Astrocyte (in vitro differentiated cells and primary cell): ENCODE data around the gene EEF2K. TPM values are rescaled to one million over a fixed set of nuclear protein-coding genes. Genes with fewer than 3 reads are reported as not detected.

Experiments used
- DNase-seq: peaks from one replicate; pipeline ENCODE4 v3.0.0-alpha.2; 2010; ENCODE audit warnings: low read depth
- FAIRE-seq: peaks from 2 replicates; lab custom pipeline; 2011; peaks lifted over from hg19 to GRCh38; lab: Jason Lieb, UNC
- H2AFZ ChIP-seq: 2 replicates; pipeline ENCODE4 v1.6.0; 2012; ENCODE audit warnings: low read depth, low read length, inconsistent platforms
- H3K27ac ChIP-seq: 2 replicates; pipeline ENCODE4 v1.5.1; 2011; ENCODE audit warnings: low read depth, low read length, inconsistent platforms
- H3K27me3 ChIP-seq: 2 replicates; pipeline ENCODE4 v1.6.0; 2011; ENCODE audit warnings: low read length, inconsistent platforms; ENCODE audit not compliant: insufficient read depth
- H3K36me3 ChIP-seq: 2 replicates; pipeline ENCODE4 v1.5.1; 2011; ENCODE audit warnings: low read length, inconsistent platforms; ENCODE audit not compliant: insufficient read depth
- H3K4me1 ChIP-seq: 2 replicates; pipeline ENCODE4 v1.5.1; 2011; ENCODE audit warnings: low read length, inconsistent platforms; ENCODE audit not compliant: insufficient read depth
- H3K4me2 ChIP-seq: 2 replicates; pipeline ENCODE4 v1.6.0; 2012; ENCODE audit warnings: low read length, inconsistent platforms
- H3K4me3 ChIP-seq: 2 replicates; pipeline ENCODE4 v1.5.1; 2011; ENCODE audit warnings: low read depth, mild to moderate bottlenecking, low read length, inconsistent platforms; ENCODE audit not compliant: insufficient read depth
- H3K79me2 ChIP-seq: 2 replicates; pipeline ENCODE4 v1.6.0; 2012; ENCODE audit warnings: mild to moderate bottlenecking, low read length, inconsistent platforms; ENCODE audit not compliant: insufficient read depth
- H3K9ac ChIP-seq: 2 replicates; pipeline ENCODE4 v1.6.0; 2012; ENCODE audit warnings: mild to moderate bottlenecking, low read length, inconsistent platforms
- H3K9me3 ChIP-seq: 2 replicates; pipeline ENCODE4 v1.5.1; 2012; ENCODE audit warnings: low read depth, mild to moderate bottlenecking, low read length, inconsistent platforms; ENCODE audit not compliant: insufficient read depth
- H4K20me1 ChIP-seq: 2 replicates; pipeline ENCODE4 v1.6.0; 2012; ENCODE audit warnings: low read length, inconsistent platforms; ENCODE audit not compliant: insufficient read depth
- H3K27ac Mint-ChIP-seq: one replicate; pipeline ENCODE4 v1.8.0; 2021; ENCODE audit warnings: mild to moderate bottlenecking, mixed read lengths; ENCODE audit not compliant: unreplicated experiment
- H3K27me3 Mint-ChIP-seq: one replicate; pipeline ENCODE4 v1.8.0; 2021; ENCODE audit warnings: low read depth, mixed read lengths; ENCODE audit not compliant: unreplicated experiment
- H3K36me3 Mint-ChIP-seq: one replicate; pipeline ENCODE4 v1.8.0; 2021; ENCODE audit warnings: low read depth, mixed read lengths; ENCODE audit not compliant: unreplicated experiment
- H3K4me1 Mint-ChIP-seq: one replicate; pipeline ENCODE4 v1.8.0; 2021; ENCODE audit warnings: low read depth, mixed read lengths; ENCODE audit not compliant: unreplicated experiment
- H3K4me3 Mint-ChIP-seq: one replicate; pipeline ENCODE4 v1.8.0; 2021; ENCODE audit warnings: mild to moderate bottlenecking, moderate library complexity, mixed read lengths; ENCODE audit not compliant: unreplicated experiment
- H3K9me3 Mint-ChIP-seq: one replicate; pipeline ENCODE4 v1.8.0; 2021; ENCODE audit warnings: mild to moderate bottlenecking, mixed read lengths; ENCODE audit not compliant: unreplicated experiment
- EZH2 ChIP-seq: IDR thresholded peaks from 2 replicates; pipeline ENCODE4 v1.6.1; 2012; ENCODE audit warnings: mild to moderate bottlenecking, low read length, inconsistent platforms; ENCODE audit not compliant: insufficient read depth
- total RNA-seq: library from RNA; stranded (reverse); gene quantifications from 2 replicates; pipeline ENCODE4 v1.2.1, GENCODE V29; 2021
- TF ChIP-seq, protein P1 (sequence below): IDR thresholded peaks from 2 replicates; pipeline ENCODE4 v1.5.1; 2011; ENCODE audit warnings: low read depth, mild to moderate bottlenecking, inconsistent platforms, low read length, moderate library complexity; ENCODE audit not compliant: insufficient read depth

Gene EEF2K
- total RNA-seq, 1 donor from 2014 or later = 20.9 TPM

DNA sequence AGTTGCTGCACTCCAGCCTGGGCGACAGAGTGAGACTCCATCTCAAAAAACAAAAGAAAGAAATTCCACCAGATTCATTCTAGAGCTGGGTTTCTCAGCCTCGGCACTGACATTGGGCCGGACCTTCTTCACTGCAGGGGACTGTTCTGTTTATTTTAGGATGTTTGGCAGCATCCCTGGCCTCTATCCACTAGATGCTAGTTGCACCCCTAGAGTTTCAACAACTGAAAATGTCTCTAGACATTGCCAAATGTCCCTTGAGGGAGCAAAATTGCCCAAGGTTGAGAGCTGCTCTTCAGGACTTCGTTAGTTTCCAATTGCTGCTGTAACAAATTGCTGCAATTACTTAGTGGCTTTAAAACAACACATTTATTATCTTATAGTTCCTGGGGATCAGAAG is 7.2 kb downstream of the EEF2K start:
- DNase-seq (no peak), FAIRE-seq (no peak)
- H3K9ac ChIP-seq = no peak overlapping the region
- H3K9me3 ChIP-seq = no peaks in the 10 kb centered on the region
- no peak overlapping the region for H3K4me3 ChIP-seq
- H3K36me3 ChIP-seq = no peaks in the 10 kb centered on the region
- no peak overlapping the region for H3K27ac ChIP-seq
- H2AFZ ChIP-seq = no peak overlapping the region
- TF ChIP-seq, protein P1, sequence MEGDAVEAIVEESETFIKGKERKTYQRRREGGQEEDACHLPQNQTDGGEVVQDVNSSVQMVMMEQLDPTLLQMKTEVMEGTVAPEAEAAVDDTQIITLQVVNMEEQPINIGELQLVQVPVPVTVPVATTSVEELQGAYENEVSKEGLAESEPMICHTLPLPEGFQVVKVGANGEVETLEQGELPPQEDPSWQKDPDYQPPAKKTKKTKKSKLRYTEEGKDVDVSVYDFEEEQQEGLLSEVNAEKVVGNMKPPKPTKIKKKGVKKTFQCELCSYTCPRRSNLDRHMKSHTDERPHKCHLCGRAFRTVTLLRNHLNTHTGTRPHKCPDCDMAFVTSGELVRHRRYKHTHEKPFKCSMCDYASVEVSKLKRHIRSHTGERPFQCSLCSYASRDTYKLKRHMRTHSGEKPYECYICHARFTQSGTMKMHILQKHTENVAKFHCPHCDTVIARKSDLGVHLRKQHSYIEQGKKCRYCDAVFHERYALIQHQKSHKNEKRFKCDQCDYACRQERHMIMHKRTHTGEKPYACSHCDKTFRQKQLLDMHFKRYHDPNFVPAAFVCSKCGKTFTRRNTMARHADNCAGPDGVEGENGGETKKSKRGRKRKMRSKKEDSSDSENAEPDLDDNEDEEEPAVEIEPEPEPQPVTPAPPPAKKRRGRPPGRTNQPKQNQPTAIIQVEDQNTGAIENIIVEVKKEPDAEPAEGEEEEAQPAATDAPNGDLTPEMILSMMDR = no peak
- no peak for TF ChIP-seq EZH2
- peaks cover 87% of the 10 kb centered on the region for H4K20me1 ChIP-seq
- H3K36me3 Mint-ChIP-seq = peaks cover 33% of the 10 kb centered on the region
- H3K4me1 ChIP-seq = peaks cover 17% of the 10 kb centered on the region
- peaks cover 2% of the 10 kb centered on the region for H3K4me1 Mint-ChIP-seq
- H3K27me3 Mint-ChIP-seq = no peaks in the 10 kb centered on the region
- no peak overlapping the region for H3K4me3 Mint-ChIP-seq
- H3K4me2 ChIP-seq = no peak overlapping the region
- no peak overlapping the region for H3K27ac Mint-ChIP-seq
- H3K79me2 ChIP-seq = peaks cover 71% of the 10 kb centered on the region
- H3K9me3 Mint-ChIP-seq = peaks cover 2% of the 10 kb centered on the region
- no peaks in the 10 kb centered on the region for H3K27me3 ChIP-seq

DNA sequence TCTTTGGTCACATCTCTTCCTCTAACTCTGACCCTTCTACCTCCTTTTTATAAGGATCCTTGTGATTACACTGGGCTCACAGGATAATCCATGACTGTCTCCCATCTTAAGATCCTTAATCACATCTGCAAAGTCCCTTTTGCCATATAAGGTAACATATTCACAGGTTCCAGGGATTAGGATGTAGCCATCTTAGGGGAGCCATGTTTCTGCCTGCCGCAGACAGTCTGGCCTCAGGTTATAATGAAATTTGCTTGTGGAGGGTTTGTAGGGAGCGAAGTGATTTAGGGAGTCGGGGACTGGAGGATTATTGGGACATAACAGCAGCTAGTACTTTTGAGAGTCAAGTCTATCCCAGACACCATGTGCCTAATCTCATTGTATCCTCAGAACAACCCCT is 7.7 kb downstream of the EEF2K start:
- no peak for FAIRE-seq
- peaks cover 86% of the 10 kb centered on the region for H4K20me1 ChIP-seq
- H3K4me3 ChIP-seq = no peak overlapping the region
- no peaks in the 10 kb centered on the region for H3K27me3 ChIP-seq
- no peak overlapping the region for H3K4me3 Mint-ChIP-seq
- H3K9ac ChIP-seq = no peak overlapping the region
- H3K27ac ChIP-seq = no peak overlapping the region
- no peak overlapping the region for H3K27ac Mint-ChIP-seq
- H3K36me3 ChIP-seq = no peaks in the 10 kb centered on the region
- H3K36me3 Mint-ChIP-seq = peaks cover 33% of the 10 kb centered on the region
- TF ChIP-seq, protein P1 = no peak
- H3K79me2 ChIP-seq = peaks cover 70% of the 10 kb centered on the region
- H3K4me1 Mint-ChIP-seq = peaks cover 2% of the 10 kb centered on the region
- H3K4me1 ChIP-seq = peaks cover 17% of the 10 kb centered on the region
- no peaks in the 10 kb centered on the region for H3K27me3 Mint-ChIP-seq
- H3K9me3 Mint-ChIP-seq = peaks cover 2% of the 10 kb centered on the region
- no peak overlapping the region for H3K4me2 ChIP-seq
- DNase-seq = no peak
- H3K9me3 ChIP-seq = no peaks in the 10 kb centered on the region
- H2AFZ ChIP-seq = no peak overlapping the region

DNA sequence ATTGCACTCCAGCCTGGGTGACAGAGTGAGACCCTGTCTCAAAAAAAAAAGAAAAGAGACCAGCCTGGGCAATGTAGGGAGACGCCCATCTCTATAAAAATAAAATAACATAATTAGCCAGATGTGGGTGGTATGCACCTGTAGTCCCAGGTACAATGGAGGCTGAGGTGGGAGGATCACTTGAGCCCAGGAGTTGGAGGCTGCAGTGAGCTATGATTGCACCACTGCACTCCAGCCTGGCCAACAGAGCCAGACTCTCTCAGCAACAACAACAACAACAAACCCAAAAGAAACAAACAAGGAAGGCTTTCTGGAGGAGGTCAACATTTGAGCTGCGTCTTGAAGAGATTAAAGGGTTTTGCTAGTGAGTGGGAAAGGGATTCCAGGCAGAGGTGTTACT is 8.3 kb downstream of the EEF2K start:
- no peak overlapping the region for H3K4me2 ChIP-seq
- Mint-ChIP-seq H3K27ac (no peak overlapping the region), H3K4me1 (peaks cover 2% of the 10 kb centered on the region), H3K4me3 (no peak overlapping the region), H3K9me3 (peaks cover 2% of the 10 kb centered on the region), H3K36me3 (peaks cover 33% of the 10 kb centered on the region), H3K27me3 (no peaks in the 10 kb centered on the region)
- H3K36me3 ChIP-seq = no peaks in the 10 kb centered on the region
- FAIRE-seq (no peak), DNase-seq (no peak)
- no peak overlapping the region for H3K27ac ChIP-seq
- TF ChIP-seq, protein P1 = no peak
- TF ChIP-seq EZH2 = no peak
- no peaks in the 10 kb centered on the region for H3K27me3 ChIP-seq
- peaks cover 86% of the 10 kb centered on the region for H4K20me1 ChIP-seq
- no peak overlapping the region for H3K4me3 ChIP-seq
- peaks cover 17% of the 10 kb centered on the region for H3K4me1 ChIP-seq
- peaks cover 69% of the 10 kb centered on the region for H3K79me2 ChIP-seq
- H3K9me3 ChIP-seq = no peaks in the 10 kb centered on the region
- H2AFZ ChIP-seq = no peak overlapping the region
- H3K9ac ChIP-seq = no peak overlapping the region
